A549 (cell line): Measurements from ENCODE around the gene TENT4A. TPM values are rescaled to one million over a fixed set of nuclear protein-coding genes. Genes with fewer than 3 reads are reported as not detected.
A peak's percentile ranks its signal among the peaks of the same experiment; 100 is the strongest.

Experiments
- ATAC-seq, 2 experiments: fragments of 200-7000 bp in 1 of 2; fragments of >200 bp in 1 of 2; cut with Nextera tagmentation in 1 of 2; cut with Tn5 transposase in 1 of 2; 3 replicates each; pipeline versions ENCODE4 v1.8.0 to v1.9.1; 2018 to 2020; ENCODE audit warnings: mild to moderate bottlenecking in 1 of 2, moderate library complexity in 1 of 2
- CTCF ChIA-PET: fragments of 300-600 bp; sonication (Branson Sonifier 250); formaldehyde crosslinking; extraction: SDS; loops from one replicate; lab custom pipeline; 2021; ENCODE audit warnings: antibody characterized with exemption, inconsistent platforms; lab: Yijun Ruan, JAX
- POLR2A ChIA-PET: fragments of 350-600 bp; formaldehyde crosslinking; extraction: SDS; loops from one replicate; lab custom pipeline; 2021; ENCODE audit warnings: antibody characterized with exemption, inconsistent platforms; lab: Yijun Ruan, JAX
- DNase-seq, 2 experiments: peaks; one replicate each; pipeline versions ENCODE4 v3.0.0 to v3.0.0-alpha.2; 2011 to 2016; ENCODE audit warnings: low read depth in 1 of 2, low spot score in 1 of 2
- FAIRE-seq: peaks from 2 replicates; lab custom pipeline; 2011; peaks lifted over from hg19 to GRCh38; lab: Jason Lieb, UNC
- H3K27ac ChIP-seq, 2 experiments: fragments of >200 bp; sonication (Bioruptor Twin); formaldehyde crosslinking; 3 replicates each; pipeline ENCODE4 v1.5.1; 2016 to 2017
- H3K4me1 ChIP-seq: fragments of >200 bp; sonication (Bioruptor Twin); formaldehyde crosslinking; 3 replicates; pipeline ENCODE4 v1.6.1; 2016
- H3K4me2 ChIP-seq: fragments of >200 bp; sonication (Bioruptor Twin); formaldehyde crosslinking; 3 replicates; pipeline ENCODE4 v1.6.1; 2016
- H3K4me3 ChIP-seq: fragments of >200 bp; sonication (Bioruptor Twin); formaldehyde crosslinking; 3 replicates; pipeline ENCODE4 v1.5.1; 2016
- H3K9me3 ChIP-seq: fragments of >200 bp; sonication (Bioruptor Twin); formaldehyde crosslinking; 3 replicates; pipeline ENCODE4 v1.6.1; 2016
- ATOH8 ChIP-seq: fragments of 250-450 bp; sonication (Bioruptor Pico); IDR thresholded peaks from 2 replicates; pipeline ENCODE4 v1.5.0; 2020; ENCODE audit warnings: low read depth, mild to moderate bottlenecking, moderate library complexity
- E2F6 ChIP-seq: IDR thresholded peaks from 2 replicates; pipeline ENCODE4 v1.6.1; 2012; ENCODE audit warnings: low read depth, borderline replicate concordance
- EHF ChIP-seq: fragments of 250-450 bp; sonication (Bioruptor Pico); IDR thresholded peaks from 2 replicates; pipeline ENCODE4 v1.5.0; 2020; ENCODE audit warnings: mild to moderate bottlenecking
- EHMT2 ChIP-seq: fragments of 200-600 bp; sonication (generic); IDR thresholded peaks from 2 replicates; pipeline ENCODE4 v1.6.1; 2016; ENCODE audit warnings: antibody characterized with exemption, low read depth, mild to moderate bottlenecking, moderate library complexity
- FOSB ChIP-seq: fragments of 250-450 bp; sonication (Bioruptor Pico); IDR thresholded peaks from 2 replicates; pipeline ENCODE4 v1.5.0; 2020; ENCODE audit warnings: mild to moderate bottlenecking, moderate library complexity
- FOSL2 ChIP-seq, 2 experiments: fragments of 450-650 bp in 1 of 2; fragments of >200 bp in 1 of 2; sonication (Bioruptor Twin) in 1 of 2; formaldehyde crosslinking; IDR thresholded peaks; 2 replicates each; pipeline versions ENCODE4 v1.5.0 to v1.6.1; 2016 to 2020; ENCODE audit warnings: mild to moderate bottlenecking in 1 of 2, moderate library complexity in 1 of 2
- FOXS1 ChIP-seq: fragments of 250-450 bp; sonication (Bioruptor Pico); IDR thresholded peaks from 2 replicates; pipeline ENCODE4 v1.5.0; 2020; ENCODE audit warnings: mild to moderate bottlenecking, moderate library complexity
- GATA3 ChIP-seq: IDR thresholded peaks from 2 replicates; pipeline ENCODE4 v1.6.1; 2012; ENCODE audit warnings: borderline replicate concordance
- HOXA7 ChIP-seq: fragments of 250-450 bp; sonication (Bioruptor Pico); IDR thresholded peaks from 2 replicates; pipeline ENCODE4 v1.5.0; 2020; ENCODE audit warnings: mild to moderate bottlenecking, moderate library complexity
- MAX ChIP-seq: IDR thresholded peaks from 2 replicates; pipeline ENCODE4 v1.6.1; 2012
- MYC ChIP-seq: IDR thresholded peaks from 2 replicates; pipeline ENCODE4 v1.6.1; 2012; ENCODE audit warnings: mild to moderate bottlenecking, inconsistent platforms, low read length, improper control_type of control experiment, borderline replicate concordance
- NR3C1 ChIP-seq: fragments of >200 bp; sonication (Bioruptor Twin); formaldehyde crosslinking; IDR thresholded peaks from 3 replicates; pipeline ENCODE4 v1.6.1; 2017
- POLR2A ChIP-seq: IDR thresholded peaks from 2 replicates; pipeline ENCODE4 v1.6.1; 2012; ENCODE audit warnings: mild to moderate bottlenecking, low read length
- RARB ChIP-seq: fragments of 250-450 bp; sonication (Bioruptor Pico); IDR thresholded peaks from 2 replicates; pipeline ENCODE4 v1.8.0; 2021; ENCODE audit warnings: mild to moderate bottlenecking, moderate library complexity
- REST ChIP-seq: fragments of 200-600 bp; sonication (generic); IDR thresholded peaks from 2 replicates; pipeline ENCODE4 v1.6.1; 2016; ENCODE audit warnings: antibody characterized with exemption, mild to moderate bottlenecking, moderate library complexity
- RFX5 ChIP-seq: fragments of 450-650 bp; IDR thresholded peaks from 2 replicates; pipeline ENCODE4 v1.7.1; 2014; ENCODE audit warnings: antibody characterized with exemption, mild to moderate bottlenecking, moderate library complexity
- SMC3 ChIP-seq: fragments of >200 bp; sonication (Bioruptor Twin); formaldehyde crosslinking; IDR thresholded peaks from 3 replicates; pipeline ENCODE4 v1.6.1; 2018; ENCODE audit warnings: inconsistent platforms
- TFCP2L1 ChIP-seq: fragments of 250-450 bp; sonication (Bioruptor Pico); IDR thresholded peaks from 2 replicates; pipeline ENCODE4 v1.5.0; 2021; ENCODE audit warnings: mild to moderate bottlenecking
- USF2 ChIP-seq: fragments of 450-650 bp; IDR thresholded peaks from 2 replicates; pipeline ENCODE4 v1.6.1; 2014; ENCODE audit warnings: antibody characterized with exemption
- ZNF302 ChIP-seq: fragments of 250-450 bp; sonication (Bioruptor Pico); IDR thresholded peaks from 2 replicates; pipeline ENCODE4 v1.9.0; 2021; ENCODE audit warnings: inconsistent platforms, mild to moderate bottlenecking, moderate library complexity
- ZSCAN20 ChIP-seq: fragments of 250-450 bp; sonication (Bioruptor Pico); IDR thresholded peaks from 2 replicates; pipeline ENCODE4 v1.8.0; 2022; ENCODE audit warnings: mild to moderate bottlenecking, moderate library complexity
- WGBS: methylation state at CpG from one replicate; pipeline ENCODE4 v1.1.6; 2017; ENCODE audit errors: missing lambda C conversion rate; 5-methylcytosine and 5-hydroxymethylcytosine counted together
- polyA plus RNA-seq, 4 experiments: library from polyadenylated mRNA; depleted of rRNA in 3 of 4; stranded (reverse); fragments of >200 nt; fragmentation: RNase III in 1 of 4; extraction: RNeasy Plus Mini Kit Qiagen cat#74134 plus additional on column Dnase treatment in 1 of 4; gene quantifications; 2 replicates in 3 of 4; 3 replicates in 1 of 4; pipeline ENCODE4 v1.2.3, GENCODE V29; 2011 to 2017

TENT4A gene
- polyA plus RNA-seq, 2 of the 4 experiments (the other 2 are of a cell fraction), result 7.2 to 15.2 TPM

- FAIRE-seq (peak; percentile 18), DNase-seq (peak; percentile 94 to 96), ATAC-seq (peak; percentile 92 to 94)
- H3K4me3 ChIP-seq, result peak overlapping the region; percentile 37
- peak overlapping the region; percentile 90 for H3K4me2 ChIP-seq
- peak; percentile 84 for TF ChIP-seq MAX
- TF ChIP-seq TFCP2L1 (CRISPR knock-in tag), result no peak
- TF ChIP-seq SMC3, result no peak
- TF ChIP-seq EHF, result no peak
- no peak for TF ChIP-seq RARB (CRISPR knock-in tag)
- no peak for TF ChIP-seq USF2
- TF ChIP-seq ATOH8 (CRISPR knock-in tag), result 0 out of 2 replicates have a peak, but pooled peaks have one; percentile 54
- no peak for TF ChIP-seq REST
- TF ChIP-seq ZSCAN20 (CRISPR knock-in tag), result no peak
- TF ChIP-seq GATA3, result peak; percentile 48; the same call in 1 of the 2 replicates
- TF ChIP-seq MYC, result no peak
- no peak for TF ChIP-seq HOXA7 (CRISPR knock-in tag)
- TF ChIP-seq FOSL2 (IDR thresholded peaks at IDR 0.05), result 0 out of 2 replicates have a peak, but pooled peaks have one; percentile 37
- peak; percentile 90 for TF ChIP-seq FOSL2 (CRISPR knock-in tag; IDR thresholded peaks at IDR 0.05)
- TF ChIP-seq FOSB (CRISPR knock-in tag), result no peak
- TF ChIP-seq EHMT2, result no peak
- TF ChIP-seq NR3C1, result no peak
- 0 out of 2 replicates have a peak, but pooled peaks have one; percentile 16 for TF ChIP-seq RFX5
- peak; percentile 67 for TF ChIP-seq POLR2A
- TF ChIP-seq ZNF302 (CRISPR knock-in tag), result no peak
- no peak for TF ChIP-seq FOXS1 (CRISPR knock-in tag)
- 0 out of 2 replicates have a peak, but pooled peaks have one; percentile 31 for TF ChIP-seq E2F6
- ChIA-PET POLR2A (no interaction called here), CTCF (interaction anchor here (0.6 to 2.9 kb wide), 28 partner anchors 9 to 1807 kb away, joined by 3 to 20 read pairs (median 4); no protein-coding TSS in a partner anchor)
- H3K4me1 ChIP-seq, result peaks cover 19% of the 10 kb centered on the region
- 3% methylated on average over 5 of the region's 12 CpGs for WGBS
- H3K9me3 ChIP-seq, result no peaks in the 10 kb centered on the region
- H3K27ac ChIP-seq, result peak overlapping the region; percentile 78 to 86
These were observed 53.4 kb downstream of the TENT4A start for GRCh38 chr5:6766604-6767093.
